HUDEP-2 (cell line): ENCODE measurements around the gene NOS2.

ENCODE experiments used
- DNase-seq, 76 experiments: peaks; one replicate each; lab custom pipeline; 2025; ENCODE audit not compliant: unreplicated experiment in 76 of 76; lab: John Stamatoyannopoulos, UW

Gene NOS2

DNA sequence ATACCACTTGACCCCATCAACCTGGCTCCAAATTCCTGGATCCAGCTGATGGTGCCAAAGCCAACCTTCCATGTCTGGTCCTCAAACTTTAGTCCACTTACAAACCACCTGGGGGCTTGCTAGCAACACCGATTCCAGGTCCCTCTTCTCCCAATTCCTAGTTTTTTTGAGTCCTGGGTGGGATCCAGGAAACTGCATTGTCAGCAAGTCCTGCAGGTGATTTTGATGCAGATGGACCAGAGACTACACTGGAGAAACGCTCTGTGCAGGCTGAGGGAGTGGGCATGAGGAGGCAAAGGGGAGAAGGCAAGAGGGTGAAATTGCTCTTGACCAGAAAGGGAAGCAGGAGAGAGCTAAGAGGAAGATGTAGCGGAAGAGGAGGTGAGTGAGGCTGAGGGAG lies 21.0 kb upstream of the NOS2 start:
- DNase-seq, result no peak

DNA sequence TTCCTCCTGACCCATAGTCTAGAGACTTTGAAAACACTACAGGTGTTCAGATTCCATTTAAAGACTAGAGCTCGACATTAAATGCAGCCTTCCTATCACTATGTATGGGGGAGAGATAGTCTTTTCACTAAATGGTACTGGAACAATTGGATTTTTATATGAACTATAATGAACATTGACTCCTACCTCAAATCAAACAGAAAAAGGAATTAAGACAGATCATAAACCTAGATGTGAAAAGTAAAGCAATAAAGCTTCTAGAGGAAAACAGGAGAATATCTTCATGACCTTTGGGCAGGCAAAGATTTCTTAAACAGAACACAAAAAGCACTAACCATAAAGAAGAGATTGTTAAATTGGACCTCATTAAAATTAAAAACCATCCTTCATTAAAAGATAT lies 18.8 kb upstream of the NOS2 start:
- no peak for DNase-seq

GRCh38 chr17:27818401-27819105 lies 18.2 kb upstream of the NOS2 start:
- no peak for DNase-seq

DNA sequence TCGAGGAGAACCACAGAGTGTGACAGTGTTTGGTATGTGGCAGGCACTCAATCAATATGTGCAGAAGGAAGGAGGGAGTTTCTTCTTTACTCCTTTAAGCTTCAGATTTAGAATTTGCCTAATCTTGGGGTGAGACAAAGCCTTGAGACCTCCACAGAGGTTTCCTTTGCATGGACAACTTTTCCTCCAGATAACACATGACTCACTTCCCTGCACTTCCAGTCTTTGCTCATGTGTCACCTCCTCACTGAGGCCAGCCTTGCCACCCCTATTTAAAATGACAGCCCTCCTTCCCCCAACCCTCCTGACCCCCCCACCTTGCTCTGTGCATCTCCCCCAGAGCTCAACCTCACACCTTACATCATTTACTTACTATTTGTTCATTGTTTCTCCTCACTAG lies 17.4 kb upstream of the NOS2 start:
- DNase-seq, result no peak

- DNase-seq, result no peak
These were observed 16.6 kb upstream of the NOS2 start for GRCh38 chr17:27816946-27817345.

GRCh38 chr17:27811961-27812360 lies 11.6 kb upstream of the NOS2 start:
- DNase-seq, result no peak

DNA sequence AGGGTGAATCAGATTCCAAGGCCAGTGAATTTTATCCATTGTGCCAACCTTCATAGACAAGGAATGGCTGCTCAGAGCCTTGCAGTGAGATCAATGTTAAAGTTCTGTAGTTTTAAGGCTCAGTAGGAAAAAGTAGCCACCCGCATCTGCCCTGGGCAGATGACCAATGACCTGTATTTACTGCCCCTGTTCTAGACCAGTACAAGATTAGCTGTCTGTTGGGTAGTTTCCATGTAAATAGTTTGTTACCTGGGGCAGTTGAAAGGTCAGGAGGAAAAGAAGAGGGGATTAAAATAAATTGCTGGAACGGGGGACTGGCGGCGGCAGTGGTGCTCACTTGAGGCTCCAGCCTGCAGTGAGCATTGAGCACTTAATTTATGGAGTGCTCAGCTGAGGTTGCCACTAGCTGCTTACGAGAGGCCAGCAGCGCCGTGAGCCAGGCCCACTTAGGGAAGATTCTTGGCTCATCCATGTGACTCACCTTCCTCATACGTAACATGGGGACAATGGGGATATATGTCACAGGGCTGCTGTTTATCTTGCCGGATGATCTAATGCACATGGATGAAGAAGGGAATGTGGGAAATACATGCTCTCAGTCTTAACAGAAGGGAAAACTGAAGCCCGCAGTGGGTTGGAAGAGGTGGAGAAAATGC lies 10.7 kb upstream of the NOS2 start:
- no peak for DNase-seq

- DNase-seq, result no peak
These were observed 10.0 kb upstream of the NOS2 start for GRCh38 chr17:27810211-27810901.

DNA sequence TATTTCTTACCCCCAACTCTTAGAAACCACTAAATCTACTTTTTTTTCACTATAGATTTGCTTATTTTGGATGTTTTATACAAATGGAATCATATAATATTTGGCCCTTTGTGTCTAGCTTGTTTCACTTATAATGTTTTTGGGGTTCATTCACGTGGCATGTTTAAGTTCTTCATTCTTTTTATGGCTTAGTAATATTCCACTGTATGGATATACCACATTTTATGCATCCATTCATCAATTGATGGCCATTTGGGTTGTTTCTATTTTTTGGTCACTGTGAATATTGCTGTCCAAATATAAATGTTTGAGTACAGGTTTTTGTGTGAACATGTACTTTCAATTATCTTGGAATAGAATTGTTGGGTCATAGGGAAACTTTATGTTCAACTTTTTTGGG lies 9.2 kb upstream of the NOS2 start:
- no peak for DNase-seq

- no peak for DNase-seq
These were observed 8.3 kb upstream of the NOS2 start for GRCh38 chr17:27808628-27809027.

DNA sequence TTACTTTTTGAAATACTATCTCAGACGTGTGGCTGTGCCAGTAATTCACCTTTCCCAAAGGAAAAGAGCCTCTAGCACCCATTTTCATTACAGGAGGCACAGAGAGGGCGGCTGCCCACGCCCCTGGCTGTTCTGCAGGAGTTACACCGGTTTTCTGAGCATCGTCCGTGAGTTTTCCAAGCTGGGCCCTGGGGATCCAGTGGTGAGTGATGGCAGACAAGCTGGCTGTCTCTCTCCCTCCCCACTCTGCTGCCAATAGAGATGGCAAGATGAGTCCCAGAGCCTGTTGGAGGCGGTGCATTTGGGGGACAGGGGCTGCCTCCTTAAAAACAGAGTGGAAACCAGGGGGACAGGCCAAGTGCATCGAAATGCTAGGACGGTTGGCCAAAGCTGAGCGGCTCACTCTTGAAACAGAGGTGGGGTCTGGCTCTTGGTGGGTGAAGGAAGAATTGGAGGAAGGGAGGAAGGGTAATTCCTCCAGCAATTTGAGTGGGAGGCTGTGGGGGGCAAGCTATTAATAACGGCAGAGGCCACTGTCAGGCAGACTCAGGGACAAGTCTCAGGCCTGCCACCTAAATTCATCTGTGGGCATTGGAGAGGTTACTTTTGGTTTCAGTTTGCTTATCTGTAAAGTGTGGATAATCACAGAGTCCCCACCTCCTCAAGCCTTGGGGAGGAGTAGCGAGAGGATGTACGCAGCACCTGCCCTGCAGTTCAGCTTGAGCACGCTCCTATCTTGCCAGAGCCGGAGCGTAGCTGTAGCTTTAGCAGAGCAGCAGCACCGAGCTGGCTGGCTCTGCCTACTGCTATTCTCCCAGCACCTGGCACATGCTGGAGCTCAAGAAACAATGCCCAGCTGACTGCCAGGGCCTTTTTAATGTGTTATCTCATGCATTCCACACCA lies 7.5 kb upstream of the NOS2 start:
- DNase-seq, result peak in 35 of 76 experiments; percentile 4 to 55 (median 21)

DNA sequence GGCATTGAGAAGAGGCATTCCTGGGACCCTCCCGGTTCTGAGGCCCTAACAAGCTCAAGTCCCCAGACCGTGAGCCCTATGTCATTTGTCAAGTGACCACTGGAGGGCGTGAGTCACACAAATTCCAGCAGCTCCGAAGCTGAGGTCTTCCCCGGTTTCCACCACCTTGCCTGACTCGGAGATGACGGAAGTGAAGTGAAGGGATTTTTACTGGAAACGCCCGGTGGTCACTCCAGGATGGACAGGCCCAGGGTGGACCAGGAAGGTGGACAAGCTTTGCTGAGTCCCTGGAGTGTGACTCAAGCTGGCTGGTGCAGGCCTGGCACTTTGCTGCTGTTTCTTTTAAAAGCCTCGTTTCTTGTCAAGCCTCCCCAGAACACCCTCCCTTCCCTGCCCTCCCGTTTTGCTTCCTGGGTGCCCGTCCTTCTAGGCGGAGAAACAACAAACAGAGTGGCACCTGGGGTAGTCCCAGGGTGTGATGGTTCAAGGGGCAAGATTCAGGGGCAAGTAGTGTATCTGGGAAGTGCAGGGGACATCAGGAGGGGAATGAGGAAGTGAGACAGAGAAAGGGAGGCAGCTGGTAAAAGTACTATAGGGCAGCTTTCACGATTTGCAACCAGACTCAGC lies 5.3 kb upstream of the NOS2 start:
- peak in 70 of 76 experiments; percentile 11 to 80 (median 55) for DNase-seq

DNA sequence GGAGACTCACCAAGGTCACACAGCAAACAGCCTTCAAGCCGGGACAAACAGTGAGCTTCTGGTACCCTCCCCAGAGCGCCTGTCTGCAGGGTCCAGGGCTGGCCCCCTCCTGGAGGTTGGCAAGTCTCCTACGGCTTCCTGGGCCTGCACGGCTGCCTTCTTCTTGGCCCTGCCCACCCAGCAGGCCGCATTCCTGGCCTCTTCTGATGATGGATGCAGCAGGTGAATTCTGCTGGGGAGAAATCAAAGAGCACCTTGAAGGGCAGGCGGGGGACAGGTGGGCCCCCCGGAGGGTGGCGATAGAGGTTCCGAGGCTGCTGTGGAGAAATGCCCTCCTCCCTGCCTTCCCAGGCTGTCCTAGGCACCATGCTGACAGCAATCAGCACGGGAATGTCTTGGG lies 3.8 kb upstream of the NOS2 start:
- DNase-seq, result no peak

GRCh38 chr17:27802962-27803680 lies 2.8 kb upstream of the NOS2 start:
- DNase-seq, result no peak

DNA sequence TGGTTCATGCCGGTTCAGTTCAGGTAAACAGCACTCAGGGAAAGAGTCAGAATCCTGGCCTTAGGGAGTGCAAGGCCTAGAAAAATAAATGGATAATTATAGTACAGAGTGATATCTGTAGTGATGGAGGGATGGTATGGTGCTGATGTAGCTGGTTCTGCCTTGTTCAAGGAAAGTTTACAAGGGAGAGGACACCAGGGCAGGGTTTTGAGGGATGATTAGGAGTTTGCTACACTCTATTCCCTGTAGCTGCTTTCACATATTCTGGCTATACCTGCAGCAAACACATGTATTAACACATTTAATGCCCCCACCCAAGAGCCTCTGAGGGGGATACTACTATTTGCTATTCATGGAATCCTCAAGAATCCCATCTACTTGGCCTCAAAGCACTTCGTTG lies 1.7 kb upstream of the NOS2 start:
- no peak for DNase-seq

DNA sequence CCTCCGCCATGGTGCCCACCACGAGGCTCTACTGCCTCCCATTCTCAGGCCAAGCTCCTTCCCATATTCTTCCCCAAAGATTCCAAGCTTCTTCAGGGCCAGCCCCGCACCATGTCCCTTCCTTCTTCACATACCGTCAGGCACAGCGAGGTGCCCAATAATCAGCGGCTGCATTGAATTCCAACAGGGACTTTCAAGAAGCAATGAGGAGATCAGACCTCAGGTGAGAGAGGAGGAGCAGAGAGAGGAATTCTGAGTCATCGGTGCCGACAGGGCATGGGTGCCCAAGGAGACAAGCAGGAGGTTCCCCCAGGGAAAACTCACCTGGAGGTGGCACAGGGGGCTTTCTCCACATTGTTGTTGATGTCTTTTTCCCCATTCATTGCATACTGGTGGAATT lies 2.0 kb downstream of the NOS2 start:
- DNase-seq, result no peak

GRCh38 chr17:27797390-27798091 lies 2.8 kb downstream of the NOS2 start:
- DNase-seq, result no peak

DNA sequence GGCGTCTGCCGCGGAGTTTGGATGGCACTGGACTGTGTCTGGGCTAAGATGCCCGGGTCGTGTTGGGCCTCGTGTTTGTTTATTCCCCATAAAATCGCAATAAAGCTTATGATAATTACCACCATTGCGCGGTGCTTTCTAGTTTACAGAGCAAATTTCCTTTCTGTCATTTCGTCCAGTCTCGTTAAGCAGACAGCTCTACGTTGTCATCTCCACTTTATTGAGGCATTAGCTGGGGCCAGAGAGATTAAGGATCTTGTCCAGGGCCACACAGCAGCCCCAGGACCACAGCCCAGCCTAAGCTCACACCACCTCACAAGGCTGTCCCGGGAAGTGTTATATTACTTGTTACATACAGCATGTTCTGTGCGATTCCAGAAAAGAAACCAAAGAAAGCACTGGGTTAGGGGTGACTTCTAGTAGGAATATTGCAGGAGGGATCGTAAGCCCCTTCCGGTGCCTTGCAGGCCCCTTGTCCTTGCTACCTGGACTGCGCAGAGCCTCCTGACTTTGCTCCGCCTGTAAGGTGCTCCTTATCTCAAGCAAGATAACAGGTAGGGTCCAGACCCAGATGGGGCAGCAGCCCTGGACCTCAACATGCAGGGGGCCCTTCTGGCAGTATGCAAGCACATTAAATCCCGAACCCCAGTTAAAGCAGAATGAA lies 6.3 kb downstream of the NOS2 start:
- no peak for DNase-seq
